GM23338 (cell line): Measurements from ENCODE around the gene MYOF.

Experiments
- CTCF ChIP-seq, 2 experiments: fragments of 200-600 bp in 1 of 2; sonication (generic) in 1 of 2; conservative IDR thresholded peaks; 2 replicates each; pipeline versions ENCODE4 v1.5.1 to v1.6.1; 2016 to 2017; ENCODE audit warnings: antibody characterized with exemption in 2 of 2, low read depth in 2 of 2, mild to moderate bottlenecking in 2 of 2, moderate library complexity in 1 of 2
- POLR2AphosphoS5 ChIP-seq: IDR thresholded peaks from 2 replicates; pipeline ENCODE4 v1.6.1; 2016; ENCODE audit warnings: antibody characterized with exemption, low read depth
- REST ChIP-seq: IDR thresholded peaks from one replicate; pipeline ENCODE4 v1.6.1; 2018; ENCODE audit warnings: antibody characterized with exemption; ENCODE audit not compliant: unreplicated experiment

GRCh38 chr10:93420944-93421825 is 60.9 kb downstream of the MYOF start:
- TF ChIP-seq POLR2AphosphoS5, result no peak
- no peak for TF ChIP-seq CTCF (conservative IDR thresholded peaks at IDR 0.05; ENCODE audit: low read depth in 2 of 2)
- TF ChIP-seq REST, result no peak
